Peyer's patch (tissue), 4 donors: Measurements from ENCODE around the gene ZNF526. TPM values are rescaled to one million over a fixed set of nuclear protein-coding genes. Genes with fewer than 3 reads are reported as not detected.
A peak's percentile ranks its signal among the peaks of the same experiment; 100 is the strongest.

Source experiments
- DNase-seq, 3 donors: peaks; one replicate each; pipeline ENCODE4 v3.0.0-alpha.2; 2017 to 2019
- H3K27ac ChIP-seq, 4 donors: fragments of 200-600 bp; sonication (generic); one replicate each; pipeline ENCODE4 v1.5.1; 2016 to 2019
- H3K27me3 ChIP-seq, 2 donors: fragments of 200-600 bp; sonication (generic); one replicate each; pipeline ENCODE4 v1.5.1; 2019
- H3K36me3 ChIP-seq, 3 donors: fragments of 200-600 bp; sonication (generic); one replicate each; pipeline ENCODE4 v1.5.1; 2016 to 2019
- H3K4me1 ChIP-seq, 4 donors: fragments of 200-600 bp; sonication (generic); one replicate each; pipeline ENCODE4 v1.5.1; 2016 to 2019
- H3K4me3 ChIP-seq, 4 donors: fragments of 200-600 bp; sonication (generic); 1 replicate in 3 of 4; 2 replicates in 1 of 4; pipeline ENCODE4 v1.5.1; 2016 to 2019; ENCODE audit warnings: mild to moderate bottlenecking in 1 of 4
- H3K9me3 ChIP-seq, 4 donors: fragments of 200-600 bp; sonication (generic); one replicate each; pipeline ENCODE4 v1.5.1; 2016 to 2019; ENCODE audit warnings: mild to moderate bottlenecking in 1 of 4
- POLR2A ChIP-seq, 2 donors: fragments of 450-650 bp; IDR thresholded peaks; one replicate each; pipeline ENCODE4 v1.5.1; 2017; ENCODE audit warnings: antibody characterized with exemption in 2 of 2, mild to moderate bottlenecking in 2 of 2, moderate library complexity in 2 of 2
- total RNA-seq, 4 donors: library from RNA; depleted of rRNA; stranded (reverse); fragments of >200 nt; gene quantifications; one replicate each; pipeline ENCODE4 v1.1.0, GENCODE V29; 2016
- TF ChIP-seq, protein P1 (sequence below), 6 experiments: fragments of 450-650 bp in 4 of 6; fragments of 200-600 bp in 2 of 6; sonication (generic) in 1 of 6; IDR thresholded peaks; one replicate each; pipeline ENCODE4 v1.5.1; 2017 to 2019; ENCODE audit warnings: antibody characterized with exemption in 6 of 6, mild to moderate bottlenecking in 3 of 6, moderate library complexity in 1 of 6

The ZNF526 gene
- total RNA-seq, 4 donors from 2014 or later: 9.1 to 14.0 (median 12.3) TPM

DNA sequence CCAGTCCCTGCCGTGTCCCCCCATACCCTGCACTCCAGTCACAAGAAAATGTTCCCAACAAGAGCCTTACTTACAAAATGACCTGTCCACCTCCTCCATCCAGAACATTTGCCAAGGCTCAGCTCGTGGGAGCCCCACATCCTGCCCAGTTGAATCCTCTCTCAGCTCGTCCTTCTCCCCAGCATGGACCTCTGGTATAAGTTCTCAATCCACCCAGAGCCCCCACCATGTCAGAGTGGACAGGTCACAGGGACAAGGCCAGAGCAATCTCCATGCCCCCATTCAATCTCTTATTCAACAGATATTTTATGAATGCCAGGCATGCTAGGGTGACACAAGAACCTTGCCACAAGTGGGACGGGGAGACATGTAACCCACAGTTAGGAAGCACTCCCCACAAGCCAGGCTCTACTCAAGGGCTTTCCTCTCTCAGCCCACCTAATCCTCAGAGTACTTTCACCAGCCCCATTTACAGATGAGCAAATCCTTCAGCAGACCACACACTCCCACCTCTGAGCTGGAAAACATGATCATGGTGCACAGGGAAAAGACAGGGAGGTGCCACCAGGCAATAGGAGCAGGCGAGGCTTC, 17.7 kb upstream of the ZNF526 start:
- H3K36me3 ChIP-seq: peaks cover 0 to 89% (median 0%) of the 10 kb centered on the region in 3 donors

DNA sequence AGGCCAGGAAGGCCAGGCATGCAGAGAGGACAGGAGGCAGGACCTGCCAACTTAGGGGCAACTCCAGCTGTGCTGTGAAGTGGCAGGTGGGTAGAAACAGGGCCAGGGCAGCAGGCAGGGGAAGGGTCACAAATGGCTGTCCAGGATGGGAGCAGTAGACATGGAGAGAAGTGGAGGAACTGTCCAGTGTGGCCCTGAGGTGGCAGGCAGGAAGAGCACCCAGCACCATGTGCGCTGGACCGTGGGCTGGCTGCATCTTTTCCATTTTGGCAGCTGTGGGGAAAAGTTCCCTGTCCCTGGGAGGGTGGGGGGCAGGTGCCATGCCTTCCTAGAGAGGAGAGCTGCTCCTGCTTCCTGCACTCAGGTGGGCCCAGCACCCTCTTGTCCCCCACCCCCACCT, 16.4 kb upstream of the ZNF526 start:
- Histone ChIP-seq H3K27ac (no peak overlapping the region), H3K9me3 (no peaks in the 10 kb centered on the region), H3K36me3 (peaks cover 0 to 95% (median 0%) of the 10 kb centered on the region in 3 donors), H3K27me3 (no peaks in the 10 kb centered on the region), H3K4me3 (no peak overlapping the region), H3K4me1 (peaks cover 0 to 49% (median 28%) of the 10 kb centered on the region in 4 donors)
- no peak for DNase-seq
- TF ChIP-seq, protein P1, sequence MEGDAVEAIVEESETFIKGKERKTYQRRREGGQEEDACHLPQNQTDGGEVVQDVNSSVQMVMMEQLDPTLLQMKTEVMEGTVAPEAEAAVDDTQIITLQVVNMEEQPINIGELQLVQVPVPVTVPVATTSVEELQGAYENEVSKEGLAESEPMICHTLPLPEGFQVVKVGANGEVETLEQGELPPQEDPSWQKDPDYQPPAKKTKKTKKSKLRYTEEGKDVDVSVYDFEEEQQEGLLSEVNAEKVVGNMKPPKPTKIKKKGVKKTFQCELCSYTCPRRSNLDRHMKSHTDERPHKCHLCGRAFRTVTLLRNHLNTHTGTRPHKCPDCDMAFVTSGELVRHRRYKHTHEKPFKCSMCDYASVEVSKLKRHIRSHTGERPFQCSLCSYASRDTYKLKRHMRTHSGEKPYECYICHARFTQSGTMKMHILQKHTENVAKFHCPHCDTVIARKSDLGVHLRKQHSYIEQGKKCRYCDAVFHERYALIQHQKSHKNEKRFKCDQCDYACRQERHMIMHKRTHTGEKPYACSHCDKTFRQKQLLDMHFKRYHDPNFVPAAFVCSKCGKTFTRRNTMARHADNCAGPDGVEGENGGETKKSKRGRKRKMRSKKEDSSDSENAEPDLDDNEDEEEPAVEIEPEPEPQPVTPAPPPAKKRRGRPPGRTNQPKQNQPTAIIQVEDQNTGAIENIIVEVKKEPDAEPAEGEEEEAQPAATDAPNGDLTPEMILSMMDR (IDR thresholded peaks at IDR 0.05): no peak
- no peak for TF ChIP-seq POLR2A (IDR thresholded peaks at IDR 0.05)

More for the DNA sequence above, 17.7 kb upstream of the ZNF526 start:
- TF ChIP-seq, protein P1 (IDR thresholded peaks at IDR 0.05): no peak
- TF ChIP-seq POLR2A (IDR thresholded peaks at IDR 0.05): no peak
- H3K27ac ChIP-seq: peak overlapping the region; percentile 43 to 93 (median 69)
- no peaks in the 10 kb centered on the region for H3K27me3 ChIP-seq
- no peak overlapping the region for H3K4me3 ChIP-seq
- no peak for DNase-seq
- no peaks in the 10 kb centered on the region for H3K9me3 ChIP-seq
- peaks cover 0 to 59% (median 35%) of the 10 kb centered on the region in 4 donors for H3K4me1 ChIP-seq

DNA sequence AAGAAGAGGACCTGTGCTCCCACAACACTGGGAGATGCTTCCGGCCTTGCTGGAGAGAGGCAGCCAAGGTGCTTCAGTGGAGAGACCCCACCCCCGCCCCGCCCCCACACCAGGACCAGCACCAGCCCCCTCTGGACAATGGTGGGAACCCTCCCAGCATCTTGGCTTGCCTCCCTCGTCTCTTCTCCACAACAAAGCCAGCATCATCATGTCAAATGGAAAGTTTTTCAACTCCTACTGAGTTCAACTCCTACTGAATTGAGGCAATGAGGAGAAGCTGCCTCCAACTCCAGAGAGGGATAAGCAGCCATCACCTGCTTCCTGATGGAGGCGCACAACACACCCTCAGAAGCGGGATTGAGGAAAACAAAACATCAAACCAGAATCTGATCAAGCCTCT, 15.4 kb upstream of the ZNF526 start:
- Histone ChIP-seq H3K36me3 (peaks cover 0 to 95% (median 0%) of the 10 kb centered on the region in 3 donors), H3K27ac (no peak overlapping the region), H3K4me3 (no peak overlapping the region), H3K27me3 (no peaks in the 10 kb centered on the region), H3K9me3 (no peaks in the 10 kb centered on the region), H3K4me1 (peaks cover 0 to 40% (median 21%) of the 10 kb centered on the region in 4 donors)
- TF ChIP-seq, protein P1 (IDR thresholded peaks at IDR 0.05): no peak
- TF ChIP-seq POLR2A (IDR thresholded peaks at IDR 0.05): no peak
- no peak for DNase-seq

DNA sequence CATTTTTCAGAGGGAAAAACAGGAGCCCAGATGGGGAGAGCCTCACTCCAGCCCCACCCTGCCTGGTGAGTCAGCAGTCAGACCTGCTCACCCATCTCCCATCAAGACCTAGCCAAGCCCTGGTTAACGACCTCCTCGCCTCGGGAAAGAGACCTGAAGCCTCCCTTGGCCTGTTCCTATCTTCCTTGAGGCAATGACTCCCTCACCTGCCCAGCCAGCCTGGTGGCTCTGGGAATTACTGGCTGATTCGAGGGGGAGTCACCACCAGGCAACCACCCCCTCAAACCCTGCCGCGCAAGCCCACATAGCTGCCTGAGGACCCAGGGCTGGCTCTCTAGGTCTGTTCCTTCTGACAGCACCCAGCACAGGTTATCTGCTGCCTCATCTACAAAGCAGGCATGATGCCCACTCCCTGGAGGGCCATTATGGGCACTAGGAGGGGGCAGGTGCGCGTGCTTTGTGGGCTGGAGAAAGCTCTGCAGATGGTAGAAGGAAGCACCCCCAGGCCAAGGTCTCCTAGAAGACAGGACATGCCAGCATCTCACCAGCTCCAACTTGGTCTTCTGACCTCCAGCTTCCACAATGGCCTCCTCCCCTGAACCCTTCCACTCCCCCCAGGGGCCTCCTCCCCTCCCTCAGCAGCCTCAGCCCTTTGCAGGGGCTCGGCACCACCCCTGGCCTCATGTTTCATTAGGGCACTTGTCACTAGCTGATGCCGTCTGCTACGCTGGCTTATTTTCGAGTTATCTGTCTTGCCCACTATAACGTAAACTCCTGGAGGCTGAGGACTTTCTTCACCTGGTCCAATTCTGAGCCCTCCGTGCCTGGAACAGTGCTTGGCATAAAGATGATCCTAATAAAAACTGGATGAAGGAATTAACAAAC, 13.0 kb upstream of the ZNF526 start:
- no peak for DNase-seq
- H3K9me3 ChIP-seq: no peaks in the 10 kb centered on the region
- peaks cover 0 to 18% (median 11%) of the 10 kb centered on the region in 4 donors for H3K4me1 ChIP-seq
- TF ChIP-seq POLR2A (IDR thresholded peaks at IDR 0.05): no peak
- TF ChIP-seq, protein P1 (IDR thresholded peaks at IDR 0.05): no peak
- H3K36me3 ChIP-seq: peaks cover 0 to 100% (median 0%) of the 10 kb centered on the region in 3 donors
- no peaks in the 10 kb centered on the region for H3K27me3 ChIP-seq
- no peak overlapping the region for H3K4me3 ChIP-seq
- peak overlapping the region in 1 of 4 donors; percentile 52 for H3K27ac ChIP-seq

DNA sequence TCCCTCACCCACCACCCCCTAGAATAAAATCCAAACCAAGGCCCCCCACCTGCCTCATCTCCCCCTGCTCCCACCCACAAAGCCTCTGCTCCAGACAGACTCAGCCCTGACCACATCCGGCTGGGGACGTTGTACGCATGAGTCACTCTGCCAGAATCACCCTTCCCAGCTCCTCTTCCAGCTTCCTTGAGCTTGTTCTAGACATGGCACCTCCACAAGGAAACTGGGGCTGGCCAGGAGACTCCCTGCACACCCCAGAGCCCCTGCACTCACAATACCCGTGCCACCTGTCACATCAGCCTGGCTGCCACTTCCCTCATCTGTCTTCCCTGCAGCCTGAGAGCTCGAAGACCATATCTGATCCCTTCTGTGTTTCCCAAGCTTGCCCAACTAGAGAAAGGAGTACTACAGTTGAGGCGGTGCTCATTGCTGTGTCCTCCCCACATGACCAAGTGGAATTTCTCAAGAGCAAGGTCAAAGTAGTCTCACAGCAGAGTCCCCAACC, 12.3 kb upstream of the ZNF526 start:
- Histone ChIP-seq H3K9me3 (no peaks in the 10 kb centered on the region), H3K36me3 (peaks cover 0 to 97% (median 0%) of the 10 kb centered on the region in 3 donors), H3K27ac (peak overlapping the region in 1 of 4 donors; percentile 52), H3K4me3 (no peak overlapping the region), H3K27me3 (no peaks in the 10 kb centered on the region), H3K4me1 (peaks cover 0 to 20% (median 6%) of the 10 kb centered on the region in 4 donors)
- DNase-seq: no peak
- TF ChIP-seq, protein P1 (IDR thresholded peaks at IDR 0.05): no peak
- TF ChIP-seq POLR2A (IDR thresholded peaks at IDR 0.05): no peak
